HG03108 (cell line): ENCODE measurements around the gene FOXK2.
"Not testable (repeated sequence)": the region's sequence is repeated elsewhere in the genome, so short reads cannot be mapped to it uniquely, and the experiment has no call there.

Source experiments
- ATAC-seq: cut with Tn5 transposase; IDR thresholded peaks from one replicate; pipeline ENCODE4 v1.9.1; 2021; ENCODE audit warnings: moderate library complexity; ENCODE audit not compliant: unreplicated experiment

Gene FOXK2

DNA sequence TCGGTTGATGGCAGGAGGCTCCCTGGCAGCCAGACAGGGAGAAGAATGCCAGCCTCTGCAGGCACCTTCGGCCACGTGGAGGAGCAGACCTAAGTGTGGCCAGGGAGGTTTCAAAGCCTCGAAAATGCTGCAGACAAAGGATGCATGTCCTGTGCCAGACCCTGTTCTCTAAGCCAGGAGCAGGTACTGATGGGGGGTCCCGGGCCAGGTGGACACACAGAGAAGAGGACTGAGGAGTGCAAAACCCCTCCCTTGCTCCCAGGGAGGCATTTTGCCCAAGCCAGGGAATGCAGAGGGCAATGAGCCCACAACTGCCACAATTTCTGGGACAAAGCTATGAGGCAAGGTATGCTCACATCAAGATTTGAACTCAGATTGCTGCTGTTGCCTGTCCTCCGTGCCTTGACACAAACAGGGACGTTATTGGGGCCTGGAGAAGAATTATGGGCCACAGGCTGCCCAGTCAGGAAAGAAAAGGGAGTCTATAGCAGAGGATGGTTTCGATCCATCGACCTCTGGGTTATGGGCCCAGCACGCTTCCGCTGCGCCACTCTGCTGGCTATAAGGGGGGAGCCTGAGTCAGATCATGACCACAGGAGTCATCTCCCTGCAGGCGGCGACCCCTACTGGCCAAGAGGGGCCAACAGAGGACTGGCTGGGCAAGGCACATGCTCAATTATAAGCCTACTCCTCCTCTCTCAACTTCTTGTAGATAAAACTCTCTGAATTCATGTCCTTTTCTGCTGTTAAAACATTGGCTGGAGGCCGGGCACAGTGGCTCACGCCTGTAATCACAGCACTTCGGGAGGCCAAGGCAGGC, 25.1 kb upstream of the FOXK2 start:
- ATAC-seq, result no peak

DNA sequence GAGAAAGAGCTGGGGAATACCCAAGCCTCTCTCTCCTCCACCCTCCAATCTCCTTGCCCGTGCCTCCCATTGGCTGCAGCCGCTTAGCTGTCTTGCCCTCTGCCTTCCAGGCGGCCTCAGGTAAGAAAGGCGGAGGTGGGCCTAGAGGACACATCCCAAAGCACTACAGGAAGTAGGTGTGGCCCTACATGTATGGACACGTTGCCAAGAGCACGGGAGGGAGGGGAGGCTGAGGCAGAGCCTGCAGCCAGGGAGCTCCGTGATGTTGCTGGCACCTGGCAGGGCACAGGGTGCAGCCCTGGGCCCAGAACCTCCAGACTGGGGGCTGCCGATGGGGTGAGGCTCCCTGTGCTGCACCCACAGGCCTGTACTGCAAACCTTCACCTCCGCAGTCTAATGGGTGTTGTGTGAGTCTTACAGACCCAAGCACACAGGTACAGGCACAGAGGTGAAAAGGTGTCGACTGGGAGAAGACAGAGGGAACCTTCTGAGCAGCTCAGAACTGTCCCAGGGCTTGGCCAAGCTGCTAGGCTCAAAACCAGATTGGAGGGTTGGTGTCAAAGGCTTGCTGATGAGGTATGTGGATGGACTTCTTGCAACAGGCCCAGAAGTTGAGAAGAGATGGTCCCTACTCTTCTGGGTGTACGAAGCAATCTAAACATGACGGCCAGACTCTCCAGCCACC, 23.5 kb upstream of the FOXK2 start:
- no peak for ATAC-seq

DNA sequence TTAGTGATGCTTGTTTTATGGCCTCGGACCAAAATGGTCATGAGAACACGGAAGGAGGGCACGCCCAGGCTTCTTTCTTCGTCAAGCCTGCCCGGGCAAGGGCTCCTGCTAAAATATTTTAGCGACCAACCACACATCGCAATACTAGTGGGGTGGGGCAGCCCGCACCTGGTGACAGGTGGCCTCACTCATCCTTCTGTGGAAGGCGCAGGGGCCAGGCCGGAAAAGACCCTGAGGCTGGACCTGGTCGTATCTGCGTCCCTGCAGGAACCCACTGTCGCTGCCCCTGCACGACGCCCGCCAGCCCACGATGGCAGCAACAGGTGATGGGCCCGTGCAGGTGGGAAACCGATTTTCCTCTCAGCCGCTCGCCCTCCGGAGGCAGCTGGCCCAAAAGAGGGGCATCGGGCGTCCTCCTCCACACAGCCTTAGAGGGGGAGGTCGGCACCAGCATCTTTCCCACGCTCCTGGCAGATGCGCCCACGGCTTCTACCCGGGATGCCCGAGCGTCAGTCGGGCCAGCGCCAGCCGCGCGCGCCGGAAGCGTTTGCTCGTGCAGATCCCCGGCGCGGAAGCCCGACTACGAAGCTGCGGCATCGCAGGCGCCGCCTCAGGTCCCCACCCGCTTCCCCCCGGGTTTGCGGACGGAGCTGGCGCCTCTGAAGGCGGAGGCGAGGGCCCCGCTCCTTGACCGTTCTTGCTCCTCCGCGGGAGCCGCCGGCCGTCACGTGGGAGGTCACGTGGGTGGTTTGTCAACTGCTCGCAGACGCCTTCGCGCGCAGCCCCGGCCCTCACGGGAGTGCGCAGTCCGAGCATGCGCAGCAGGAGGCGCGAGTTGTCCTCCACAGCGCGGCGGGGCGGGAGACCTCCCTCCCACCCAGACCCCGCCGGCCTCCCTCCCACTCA, 22.8 kb upstream of the FOXK2 start:
- ATAC-seq, result peak; percentile 57

DNA sequence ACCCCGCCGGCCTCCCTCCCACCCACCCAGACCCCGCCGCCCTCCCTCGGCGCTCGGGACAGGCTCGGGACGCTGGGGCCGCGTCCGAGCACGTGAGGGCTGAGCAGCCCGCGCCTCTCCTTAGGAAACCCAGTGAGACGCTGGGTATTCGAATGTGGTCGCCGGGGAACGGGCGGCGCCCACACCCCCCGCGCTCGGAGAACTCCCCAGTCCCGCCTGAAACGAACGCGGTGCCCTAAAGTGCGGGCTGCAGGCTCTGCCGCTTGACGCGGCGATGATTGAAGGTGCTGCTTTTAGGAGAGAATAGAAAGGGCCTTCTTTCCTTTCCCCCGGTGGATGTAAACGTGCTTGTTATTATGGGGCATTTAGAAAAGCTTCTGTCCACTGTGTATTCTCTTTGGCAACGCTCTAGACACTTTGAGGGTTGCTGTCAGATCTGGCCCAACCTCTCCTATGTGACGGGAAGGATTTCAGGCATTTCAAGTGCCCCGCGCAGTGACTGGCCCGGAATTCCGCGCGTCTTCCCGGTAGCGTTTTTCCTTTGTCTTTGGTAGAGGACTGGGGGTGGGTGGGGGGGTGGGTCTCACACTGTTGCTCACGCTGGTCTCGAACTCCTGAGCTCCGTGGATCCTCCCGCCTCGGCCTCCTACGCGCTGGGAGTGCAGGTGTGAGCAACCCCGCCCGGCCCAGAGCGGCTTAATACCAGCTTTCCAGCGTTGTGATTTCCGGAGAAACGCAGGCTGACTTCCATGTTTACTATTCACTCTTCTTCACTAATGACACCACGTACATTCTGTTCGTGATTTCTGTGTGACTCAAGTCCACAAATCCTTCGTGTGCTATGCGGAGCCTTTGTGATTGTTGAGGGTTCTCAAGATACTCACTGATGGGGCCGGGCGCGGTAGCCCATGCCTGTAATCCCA, 21.8 kb upstream of the FOXK2 start:
- peak; percentile 12 for ATAC-seq

DNA sequence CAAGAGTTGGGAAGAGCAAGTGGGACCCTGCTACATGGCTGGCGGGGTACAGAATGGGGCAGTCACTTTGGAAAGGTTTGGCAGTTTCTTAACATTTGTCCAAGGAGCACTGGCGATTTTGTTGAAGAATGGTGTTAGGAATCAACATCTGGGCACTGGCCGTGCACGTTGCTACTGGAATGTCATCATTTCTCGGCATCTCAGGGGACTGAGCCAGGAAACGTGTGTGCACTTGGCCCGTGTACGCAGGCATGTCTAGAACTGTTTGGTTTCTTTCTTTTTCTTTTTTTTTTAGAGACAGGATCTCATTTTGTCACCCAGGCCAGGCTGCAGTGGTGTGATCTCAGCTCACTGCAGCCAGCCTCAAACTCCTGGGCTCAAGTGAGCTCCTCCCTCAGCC, 17.3 kb upstream of the FOXK2 start:
- ATAC-seq, result no peak

DNA sequence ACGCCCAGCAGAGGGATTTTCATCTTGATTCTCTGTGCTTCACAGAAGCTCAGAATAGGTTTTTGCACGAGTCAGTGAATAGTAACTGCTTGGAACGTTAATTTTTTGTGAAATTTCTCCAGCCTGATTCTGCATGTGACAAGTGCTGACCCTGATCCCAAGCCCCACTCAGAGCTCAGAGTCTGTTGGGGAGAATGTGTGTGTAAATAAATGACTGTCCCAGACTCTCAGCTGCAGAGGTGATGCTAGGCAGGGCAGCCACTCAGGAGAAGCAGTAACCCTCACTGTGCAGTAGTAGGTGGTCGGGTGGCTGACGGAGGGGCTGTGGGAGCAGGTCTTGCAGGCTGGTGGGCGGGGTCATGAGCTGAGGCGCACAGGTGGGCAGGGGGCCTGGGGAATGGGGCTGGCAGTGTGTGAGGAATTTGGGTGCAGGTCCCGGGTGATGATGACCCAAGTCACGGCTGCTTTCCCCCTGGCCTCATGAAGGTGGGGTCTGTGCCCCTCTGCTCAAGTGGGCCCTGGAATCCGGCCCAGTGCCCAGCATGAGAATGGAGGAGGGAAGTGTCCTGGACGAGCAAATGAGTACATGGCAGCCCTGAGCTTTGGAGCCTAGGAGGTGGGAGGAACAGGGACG, 16.3 kb upstream of the FOXK2 start:
- no peak for ATAC-seq

DNA sequence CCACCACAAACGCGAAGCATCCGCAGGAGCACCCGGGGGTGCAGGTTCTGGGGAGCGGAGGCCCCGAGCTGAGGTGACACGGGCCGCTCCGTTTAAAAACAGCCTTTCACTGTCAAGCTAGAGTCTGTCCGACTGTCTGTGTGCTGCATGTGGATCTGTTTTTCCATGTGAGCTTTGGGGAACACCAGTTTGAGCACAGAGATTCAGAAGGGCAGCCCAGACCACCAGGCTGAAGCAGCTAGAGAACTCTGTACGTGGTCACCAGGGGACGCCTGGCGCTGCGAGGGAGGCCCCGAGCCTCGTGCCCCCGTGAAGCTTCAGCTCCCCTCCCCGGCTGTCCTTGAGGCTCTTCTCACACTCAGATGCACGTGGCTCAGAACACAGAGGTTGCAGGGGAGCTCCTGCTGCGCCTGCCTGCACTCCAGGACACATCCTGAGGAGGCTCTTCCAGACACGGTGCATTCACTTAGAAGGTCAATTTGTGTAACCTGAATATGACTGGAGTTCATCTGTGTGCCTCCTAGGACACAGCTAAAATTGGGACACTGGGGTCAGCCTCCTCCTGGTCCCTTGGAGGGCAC, 15.7 kb upstream of the FOXK2 start:
- no peak for ATAC-seq

DNA sequence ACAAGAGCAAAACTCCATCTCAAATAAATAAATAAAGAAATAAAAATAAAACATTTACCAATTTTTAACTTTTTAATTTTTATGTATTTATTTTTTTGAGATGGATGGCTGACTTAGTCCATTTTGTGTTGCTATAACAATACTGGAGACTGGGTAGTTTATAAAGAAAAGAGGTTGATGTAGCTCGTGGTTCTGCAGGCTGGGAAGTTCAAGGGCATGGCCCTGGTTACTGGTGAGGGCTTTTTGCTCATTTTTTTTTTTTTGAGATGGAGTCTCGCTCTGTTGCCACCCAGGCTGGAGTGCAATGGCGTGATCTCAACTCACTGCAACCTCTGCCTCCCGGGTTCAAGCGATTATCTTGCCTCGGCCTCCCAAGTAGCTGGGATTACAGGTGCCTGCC, 14.2 kb upstream of the FOXK2 start:
- ATAC-seq, result no peak

DNA sequence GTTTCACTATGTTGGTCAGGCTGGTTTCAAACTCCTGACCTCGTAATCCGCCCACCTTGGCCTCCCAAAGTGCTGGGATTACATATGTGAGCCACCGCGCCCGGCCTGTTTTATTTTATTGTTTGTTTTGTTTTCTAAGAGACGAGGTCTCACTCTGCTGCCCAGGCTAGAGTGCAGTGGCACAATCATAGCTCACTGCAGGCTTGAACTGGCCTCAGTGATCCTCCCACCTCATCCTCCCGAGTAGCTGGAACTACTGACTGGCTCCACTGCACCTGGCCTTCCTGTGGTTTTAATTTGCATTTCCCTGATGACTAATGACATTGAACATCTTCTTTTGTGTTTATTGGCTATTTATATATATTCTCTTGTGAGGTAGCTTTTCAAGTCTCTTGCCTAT, 13.1 kb upstream of the FOXK2 start:
- ATAC-seq, result peak; percentile 92

DNA sequence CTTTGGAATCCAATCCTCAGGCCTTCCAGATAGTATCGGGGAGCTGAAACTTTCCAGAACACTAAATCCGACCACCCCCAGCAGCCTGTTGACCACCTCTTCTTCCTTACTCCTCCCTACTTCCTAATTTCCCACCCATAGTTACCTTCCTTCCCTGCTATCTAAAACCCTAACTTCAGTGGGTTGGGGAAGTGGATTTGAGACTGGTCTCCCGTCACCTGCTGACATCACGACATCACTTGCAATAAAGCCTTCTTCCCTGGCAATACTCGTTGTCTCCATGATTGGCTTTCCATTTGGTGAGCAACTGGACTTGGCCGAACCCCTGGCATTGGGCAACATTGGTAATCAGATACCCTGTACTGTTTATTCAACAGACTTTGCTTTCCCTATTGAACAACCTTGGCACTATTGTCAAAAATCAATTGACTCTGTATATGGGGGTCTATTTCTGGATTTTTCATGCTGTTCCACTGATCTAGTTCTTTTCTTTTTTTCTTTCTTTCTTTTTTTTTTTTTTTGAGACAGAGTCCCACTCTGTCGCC, 11.8 kb upstream of the FOXK2 start:
- ATAC-seq, result no peak

DNA sequence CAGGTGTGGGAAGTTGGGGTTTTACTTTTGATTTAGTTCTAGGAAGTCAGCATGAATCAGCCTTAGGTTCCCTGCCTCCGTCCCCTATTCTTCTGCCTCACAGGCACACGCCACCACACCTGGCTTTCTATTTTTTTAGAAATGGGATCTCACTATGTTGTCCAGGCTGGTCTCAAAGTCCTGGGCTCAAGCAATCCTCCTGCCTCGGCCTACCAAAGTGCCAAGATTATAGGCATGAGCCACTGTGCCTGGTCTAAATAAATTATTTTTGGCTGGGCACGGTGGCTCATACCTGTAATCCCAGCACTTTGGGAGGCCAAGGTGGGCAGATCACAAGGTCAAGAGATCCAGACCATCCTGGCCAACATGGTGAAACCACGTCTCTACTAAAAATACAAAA, 7.9 kb upstream of the FOXK2 start:
- ATAC-seq, result not testable (repeated sequence)

DNA sequence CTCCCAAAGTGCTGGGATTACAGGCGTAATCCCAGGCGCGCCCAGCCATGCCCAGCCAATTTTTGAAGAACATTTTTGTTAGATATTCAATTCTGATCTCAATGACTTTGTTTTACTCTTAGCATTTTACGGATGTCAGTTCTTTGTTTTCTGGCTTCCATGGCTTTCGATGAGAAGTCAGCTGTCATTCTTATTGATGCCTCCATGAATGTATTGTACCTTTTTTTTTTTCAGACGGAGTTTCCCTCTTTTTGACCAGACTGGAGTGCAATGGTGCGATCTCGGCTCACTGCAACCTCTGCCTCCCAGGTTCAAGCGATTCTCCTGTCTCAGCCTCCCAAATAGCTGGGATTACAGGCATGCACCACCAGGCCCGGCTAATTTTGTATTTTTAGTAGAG, 5.7 kb upstream of the FOXK2 start:
- not testable (repeated sequence) for ATAC-seq

DNA sequence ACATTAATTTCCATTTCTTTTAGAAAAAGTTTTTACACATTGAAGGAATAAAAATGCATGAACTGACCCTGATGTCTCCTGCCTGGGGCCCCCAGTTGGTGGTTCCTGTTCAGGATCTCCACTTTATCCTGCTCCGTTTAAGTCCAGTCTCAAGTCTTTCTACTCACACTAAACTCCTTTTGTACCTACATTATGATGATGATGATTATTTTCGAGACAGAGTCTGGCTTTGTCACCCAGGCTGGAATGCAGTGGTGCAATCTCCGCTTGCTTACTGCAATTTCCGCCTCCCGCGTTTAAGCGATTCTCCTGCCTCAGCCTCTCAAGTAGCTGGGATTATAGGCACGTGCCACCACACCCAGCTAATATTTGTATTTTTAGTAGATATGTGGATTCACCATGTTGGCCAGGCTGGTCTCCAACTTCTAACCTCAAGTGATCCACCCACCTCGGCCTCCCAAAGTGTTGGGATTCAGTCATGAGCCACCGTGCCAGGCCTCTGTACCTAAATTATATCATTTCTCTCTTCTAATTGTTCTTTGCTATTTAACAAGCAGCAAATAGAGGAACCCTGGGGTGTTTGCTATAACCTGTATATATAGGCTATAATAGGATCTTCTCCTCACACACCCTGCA, 2.2 kb upstream of the FOXK2 start:
- no peak for ATAC-seq

DNA sequence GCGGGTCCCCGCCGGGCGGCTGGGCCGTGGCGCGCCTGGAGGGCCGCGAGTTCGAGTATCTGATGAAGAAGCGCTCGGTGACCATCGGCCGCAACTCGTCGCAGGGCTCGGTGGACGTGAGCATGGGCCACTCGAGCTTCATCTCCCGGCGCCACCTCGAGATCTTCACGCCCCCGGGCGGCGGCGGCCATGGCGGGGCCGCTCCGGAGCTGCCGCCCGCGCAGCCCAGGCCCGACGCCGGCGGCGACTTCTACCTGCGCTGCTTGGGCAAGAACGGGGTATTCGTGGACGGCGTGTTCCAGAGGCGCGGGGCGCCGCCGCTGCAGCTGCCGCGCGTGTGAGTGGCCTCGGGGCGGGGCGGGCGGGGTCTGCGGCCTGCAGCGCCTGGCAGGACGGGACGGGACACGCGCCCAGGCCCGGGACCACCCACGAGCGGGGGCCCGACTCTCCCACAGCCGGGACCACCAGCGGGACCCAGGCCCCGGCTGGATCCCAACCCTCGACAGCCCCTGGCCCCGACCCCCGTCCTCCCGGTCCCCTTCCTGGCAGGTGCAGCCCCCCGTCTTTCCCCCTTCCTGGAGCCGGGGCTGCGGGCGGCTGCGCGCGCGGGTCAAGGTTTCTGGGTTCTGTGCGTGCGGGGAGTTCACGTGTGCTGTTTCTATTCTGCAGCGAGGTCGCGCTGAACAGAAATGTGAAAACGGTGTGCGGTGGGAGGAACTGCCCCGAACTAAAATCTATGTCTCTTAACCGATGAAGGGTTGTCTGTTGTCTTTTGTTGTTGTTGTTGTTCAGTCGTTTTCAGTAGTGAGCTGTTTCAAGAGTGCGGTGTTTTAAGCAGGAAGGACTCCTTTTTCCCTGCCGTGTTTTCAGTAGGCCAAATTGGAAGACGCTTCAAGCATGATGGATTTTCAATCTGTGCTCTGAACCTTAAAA, 705 bp downstream of the FOXK2 start:
- no peak for ATAC-seq

DNA sequence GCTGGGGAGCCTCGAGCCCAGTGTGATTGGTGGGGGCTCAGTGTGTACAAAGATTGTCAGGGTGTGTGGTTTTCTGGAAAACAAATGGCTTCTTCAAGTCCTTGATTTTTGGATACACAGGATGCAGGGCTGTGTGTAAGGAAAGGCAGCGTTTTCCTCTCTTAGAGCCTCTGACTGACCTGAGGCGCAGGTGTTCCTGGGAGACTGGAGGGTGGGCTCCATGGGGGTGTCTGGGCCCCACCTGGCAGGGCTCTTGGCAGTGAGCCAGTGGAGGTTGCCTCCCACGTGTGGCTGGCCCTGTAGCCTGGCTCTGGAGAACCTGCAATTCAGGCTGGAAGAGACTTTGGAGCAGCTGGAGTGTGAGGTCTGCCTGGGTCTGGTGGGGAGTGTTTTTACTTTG, 5.0 kb downstream of the FOXK2 start:
- no peak for ATAC-seq

DNA sequence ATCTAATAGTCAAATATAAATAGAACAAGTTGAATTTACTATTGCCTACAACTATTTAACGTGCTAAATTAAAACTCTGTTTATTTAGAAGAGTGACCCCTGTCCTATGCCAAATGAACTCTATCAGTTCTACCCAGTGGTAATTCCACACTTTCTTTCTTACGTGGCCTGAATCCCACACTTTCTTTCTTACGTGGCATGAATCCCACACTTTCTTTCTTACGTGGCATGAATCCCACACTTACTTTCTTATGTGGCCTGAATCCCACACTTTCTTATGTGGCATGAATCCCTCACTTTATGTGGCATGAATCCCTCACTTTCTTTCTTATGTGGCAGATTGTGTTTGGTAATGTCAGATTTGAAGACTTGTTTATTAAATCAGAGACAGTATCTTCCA, 6.2 kb downstream of the FOXK2 start:
- no peak for ATAC-seq

DNA sequence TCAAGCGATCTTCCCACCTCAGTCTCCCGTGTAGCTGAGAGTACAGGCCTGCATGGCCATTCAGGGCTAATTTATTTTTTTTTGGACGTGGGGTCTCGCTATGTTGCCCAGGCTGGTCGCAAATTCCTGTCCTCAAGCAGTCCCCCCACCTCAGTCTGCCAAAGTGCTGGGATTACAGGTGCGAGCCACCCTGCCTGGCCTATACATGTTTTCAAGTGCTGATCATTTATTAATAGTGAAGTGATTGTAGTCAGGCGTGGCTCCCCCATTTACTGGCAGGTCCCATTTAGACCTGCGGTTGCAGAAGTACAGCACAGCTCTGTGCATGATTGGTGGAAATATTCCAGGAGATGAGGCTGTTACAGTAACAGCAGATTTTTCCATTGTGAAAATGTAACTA, 8.4 kb downstream of the FOXK2 start:
- no peak for ATAC-seq
